HG03108 (cell line): ENCODE results near the gene FGD2.
"Not testable (repeated sequence)": the region's sequence is repeated elsewhere in the genome, so short reads cannot be mapped to it uniquely, and the experiment has no call there.

Experiments used
- ATAC-seq: cut with Tn5 transposase; IDR thresholded peaks from one replicate; pipeline ENCODE4 v1.9.1; 2021; ENCODE audit warnings: moderate library complexity; ENCODE audit not compliant: unreplicated experiment

The FGD2 gene

DNA sequence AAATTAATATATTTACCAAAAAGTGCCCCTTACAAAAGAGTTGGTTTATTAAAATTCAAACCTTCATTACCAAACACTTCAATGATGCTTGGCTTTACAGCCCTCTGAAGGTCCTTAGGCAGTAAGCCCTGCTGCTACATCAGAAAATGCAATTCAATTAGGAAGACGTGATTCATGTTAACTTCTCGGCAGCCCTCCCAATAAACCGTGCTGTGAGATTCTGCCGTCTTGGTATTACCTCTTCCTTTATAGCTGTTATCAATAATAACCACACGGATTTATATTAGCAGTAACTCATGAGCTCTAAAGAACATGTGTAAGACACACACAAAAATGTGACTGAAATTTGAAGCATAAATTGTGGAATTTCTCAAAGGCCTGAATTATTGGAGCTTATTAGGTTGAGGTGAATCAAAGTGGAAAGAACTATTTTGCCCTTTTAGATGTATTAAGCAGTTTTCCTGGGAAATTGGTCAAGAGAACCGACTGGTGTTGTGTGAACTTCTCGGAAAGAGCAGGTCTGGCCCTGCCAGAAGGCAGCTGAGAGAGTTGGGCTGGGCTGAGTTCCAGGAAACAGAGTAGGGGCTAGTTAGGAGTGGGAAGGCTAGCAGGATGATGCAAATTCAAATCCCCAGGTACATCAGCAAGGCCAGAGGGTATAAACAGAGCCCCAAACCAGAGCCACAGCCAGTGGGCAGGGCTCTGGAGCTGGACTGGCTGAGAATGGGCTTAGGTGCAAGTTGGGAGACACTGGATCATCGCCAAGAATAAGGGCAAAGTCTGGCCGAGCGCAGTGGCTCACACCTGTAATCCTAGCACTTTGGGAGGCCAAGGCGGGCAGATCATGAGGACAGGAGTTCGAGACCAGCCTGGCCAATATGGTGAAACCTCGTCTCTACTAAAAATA is 33.1 kb downstream of the FGD2 start:
- no peak for ATAC-seq

DNA sequence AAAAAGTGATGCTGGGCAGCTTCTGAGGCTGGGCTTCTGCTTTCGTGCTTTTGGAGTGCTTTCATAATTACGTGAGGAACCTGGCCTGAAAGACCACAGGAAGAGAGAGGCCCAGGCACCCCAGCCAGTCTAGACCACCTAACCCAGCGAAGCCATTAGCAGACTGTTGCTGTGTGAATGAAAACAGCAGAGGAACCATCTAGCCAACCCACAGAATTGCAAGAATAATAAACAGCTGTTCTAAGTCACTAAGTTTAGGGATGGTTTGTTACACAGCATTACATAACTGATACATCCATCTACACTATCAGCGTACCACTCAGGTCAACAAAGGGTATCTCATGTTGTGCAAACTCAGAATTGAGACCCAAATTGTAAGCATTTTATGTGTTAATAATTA is 34.5 kb downstream of the FGD2 start:
- no peak for ATAC-seq

DNA sequence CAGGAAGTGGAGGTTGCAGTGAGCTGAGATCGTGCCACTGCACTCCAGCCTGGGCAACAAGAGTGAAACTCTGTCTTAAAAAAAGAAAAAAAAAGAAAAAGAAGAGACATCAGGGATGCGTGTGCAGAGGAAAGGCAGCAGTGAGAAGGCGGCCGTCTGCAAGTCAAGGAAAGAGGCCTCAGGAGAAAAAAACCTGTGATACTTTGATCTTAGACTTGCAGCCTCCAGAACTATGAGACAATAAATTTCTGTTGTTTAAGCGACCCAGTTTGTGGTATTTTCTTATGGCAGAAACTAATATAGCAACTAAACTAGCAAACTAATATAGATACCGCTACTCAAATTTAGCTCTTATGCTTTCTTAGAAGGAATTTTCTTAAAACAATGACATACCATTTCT is 36.1 kb downstream of the FGD2 start:
- ATAC-seq = no peak

GRCh38 chr6:37042150-37042549 is 36.7 kb downstream of the FGD2 start:
- no peak for ATAC-seq

- not testable (repeated sequence) for ATAC-seq
Observed at GRCh38 chr6:37043091-37043490, 37.6 kb downstream of the FGD2 start.

DNA sequence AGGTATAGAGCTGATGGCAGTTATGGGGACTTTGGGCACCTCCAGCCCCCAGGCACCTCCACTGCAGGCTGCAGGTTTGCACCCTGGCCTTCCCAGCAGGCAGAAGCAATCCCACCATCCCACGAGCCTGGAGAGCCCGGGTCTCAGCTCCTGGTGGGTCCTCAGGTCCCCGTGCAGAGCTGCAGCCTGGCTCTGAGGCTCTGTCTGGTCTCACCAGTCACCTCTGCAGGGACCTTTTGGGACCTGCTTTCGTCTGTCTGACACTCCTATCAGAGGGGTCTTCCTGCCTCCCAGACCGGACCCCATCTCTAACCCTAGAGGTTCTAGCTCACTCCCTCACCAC is 41.9 kb downstream of the FGD2 start:
- no peak for ATAC-seq

DNA sequence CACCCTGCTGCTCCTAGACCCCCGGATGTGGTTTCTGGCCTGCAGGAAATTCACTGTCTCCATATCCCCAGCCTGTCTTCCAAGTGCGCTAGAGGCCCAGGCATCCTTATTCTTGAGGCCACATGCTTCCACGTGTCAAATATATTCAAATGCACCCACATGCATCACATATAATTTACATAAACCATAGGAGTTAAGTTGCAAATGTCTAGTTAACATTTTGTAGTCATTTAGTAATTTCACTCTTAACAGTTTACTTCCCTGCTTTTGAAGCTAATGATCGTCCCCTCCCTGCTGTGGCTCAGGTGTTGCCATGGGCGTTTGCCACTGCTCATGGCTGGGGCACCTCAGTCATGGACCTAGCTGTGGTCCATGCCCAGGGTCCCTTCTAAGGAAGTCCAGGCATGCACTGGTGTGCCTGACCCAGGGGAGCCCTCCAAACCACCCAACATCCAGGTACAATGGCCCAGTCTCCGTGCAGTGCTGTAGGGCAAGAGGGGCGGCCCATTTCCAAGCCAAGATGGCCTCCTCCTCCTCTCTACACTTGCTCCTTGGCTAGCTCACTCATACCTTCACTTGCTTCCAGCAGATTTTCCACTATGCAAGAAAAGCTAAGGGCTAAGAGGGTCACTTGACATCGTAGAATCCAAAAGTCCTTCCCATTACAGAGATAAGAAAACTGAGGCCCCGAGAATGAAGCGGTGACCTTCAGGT is 42.4 kb downstream of the FGD2 start:
- ATAC-seq = no peak

DNA sequence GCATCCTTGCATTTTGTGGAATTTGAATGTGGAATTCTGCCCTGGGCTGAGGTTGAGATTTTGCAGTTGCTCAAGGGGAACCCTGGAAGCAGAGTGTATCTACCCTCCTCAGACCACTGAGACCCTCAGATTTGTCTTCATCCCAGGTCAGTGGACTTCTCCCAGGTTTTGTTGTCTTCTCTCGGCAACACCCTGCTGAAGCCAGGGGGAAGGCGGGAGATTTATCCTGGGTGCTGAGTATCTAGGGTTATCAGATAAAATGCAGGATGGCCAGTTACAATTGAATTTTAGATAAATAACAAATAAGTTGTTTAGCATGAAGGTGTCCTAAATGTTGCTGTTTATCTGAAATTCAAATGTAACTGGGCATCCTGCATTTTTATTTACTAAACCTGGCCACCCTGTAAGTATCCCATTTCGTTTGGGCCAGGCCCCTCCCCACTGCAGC is 43.0 kb downstream of the FGD2 start:
- ATAC-seq = no peak

- peak; percentile 68 for ATAC-seq
Observed at GRCh38 chr6:37048851-37049757, 43.6 kb downstream of the FGD2 start.

DNA sequence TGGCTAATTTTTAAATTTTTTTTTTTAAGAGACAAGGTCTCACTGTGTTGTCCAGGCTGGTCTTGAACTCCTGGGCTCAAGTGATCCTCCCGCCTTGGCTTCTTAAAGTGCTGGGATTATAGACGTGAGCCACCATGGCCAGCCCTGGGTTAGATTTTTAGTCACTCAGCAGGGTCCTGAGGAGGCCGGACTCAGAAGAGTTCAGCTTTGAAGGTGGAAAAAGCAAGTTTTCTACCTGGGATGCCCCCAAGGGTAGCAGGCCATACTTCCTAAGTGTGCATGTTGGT is 44.2 kb downstream of the FGD2 start:
- ATAC-seq = no peak

DNA sequence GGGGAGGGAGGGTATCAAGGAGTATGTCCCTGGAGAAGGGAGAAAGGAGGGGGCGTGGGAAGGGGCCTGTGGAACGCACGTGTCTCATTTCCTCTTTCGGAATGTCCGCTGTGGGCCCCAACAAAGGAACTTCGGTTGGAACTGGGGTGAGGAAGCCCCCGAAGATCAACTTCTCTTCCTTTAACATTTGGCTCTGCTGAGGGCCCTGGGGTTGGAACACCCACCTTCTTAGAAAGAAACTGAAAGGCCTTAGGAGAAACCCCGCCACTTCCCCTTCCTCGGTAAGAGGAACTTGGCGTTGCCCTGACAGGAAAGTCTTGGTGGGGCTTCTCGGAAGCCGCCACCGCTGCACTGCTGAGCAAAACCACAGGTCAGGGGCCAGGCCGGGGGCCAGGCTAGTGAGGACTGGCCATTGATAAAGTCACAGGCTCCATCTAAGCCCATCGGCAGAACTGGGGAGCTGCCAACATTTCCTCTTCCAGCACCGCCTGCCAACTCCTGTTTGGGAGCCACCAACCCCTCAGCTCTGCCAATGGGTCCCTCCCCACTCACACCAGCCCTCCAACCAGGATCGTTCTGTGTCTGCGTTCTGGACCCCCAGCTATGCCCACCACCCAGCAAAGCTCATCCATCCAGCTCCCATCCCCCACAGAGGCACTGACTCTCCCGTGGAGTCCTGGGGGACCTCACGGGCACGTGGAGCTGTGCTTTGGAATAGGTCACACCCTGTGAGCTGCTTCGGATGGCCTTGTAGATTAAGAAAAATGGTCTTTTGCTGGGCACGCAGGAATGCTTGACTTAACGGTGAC is 44.8 kb downstream of the FGD2 start:
- no peak for ATAC-seq

DNA sequence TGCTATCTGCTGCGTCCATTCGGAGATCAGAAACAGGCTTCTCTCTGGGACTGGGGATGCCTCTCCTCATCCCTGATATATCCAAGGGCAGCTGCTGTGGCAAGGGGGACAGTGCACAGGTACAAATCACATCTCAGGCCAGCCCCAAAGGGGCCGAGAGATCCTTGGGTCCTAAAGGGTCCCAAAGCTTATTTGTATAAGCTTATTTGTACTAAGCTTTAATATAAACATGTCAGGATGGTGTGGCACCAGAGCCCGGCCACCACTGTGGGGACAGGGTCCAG is 45.3 kb downstream of the FGD2 start:
- no peak for ATAC-seq

- ATAC-seq = no peak
Observed at GRCh38 chr6:37051138-37052026, 45.9 kb downstream of the FGD2 start.

DNA sequence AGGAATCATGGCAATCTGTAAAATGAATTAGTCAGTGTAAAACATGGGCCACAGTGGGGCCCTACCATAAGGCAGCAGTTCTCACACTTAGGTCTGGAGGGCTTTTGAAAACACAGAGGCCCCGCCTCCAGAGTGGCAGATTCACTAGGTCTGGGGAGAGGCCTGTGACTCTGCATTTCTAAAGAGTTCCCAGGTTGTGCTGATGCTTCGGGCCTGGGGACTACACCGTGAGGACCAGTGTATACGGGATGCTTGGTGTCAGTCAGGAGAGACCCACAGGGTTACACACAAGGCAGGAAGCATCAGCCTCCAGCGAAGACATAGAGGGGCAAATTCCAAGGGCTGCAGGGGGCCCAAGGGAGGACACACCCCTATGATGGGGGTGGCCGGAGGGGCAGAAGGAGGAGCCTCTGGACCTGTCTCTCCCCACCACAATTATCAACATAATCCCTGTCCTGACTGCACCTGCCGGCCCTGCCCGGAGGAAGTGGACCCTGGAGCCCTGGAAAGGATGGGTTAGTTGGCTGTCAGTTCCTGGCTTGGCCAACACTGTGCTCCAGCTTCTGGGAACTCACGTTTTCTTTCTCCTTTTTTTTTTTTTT is 46.7 kb downstream of the FGD2 start:
- no peak for ATAC-seq

GRCh38 chr6:37053683-37054082 is 48.2 kb downstream of the FGD2 start:
- no peak for ATAC-seq

DNA sequence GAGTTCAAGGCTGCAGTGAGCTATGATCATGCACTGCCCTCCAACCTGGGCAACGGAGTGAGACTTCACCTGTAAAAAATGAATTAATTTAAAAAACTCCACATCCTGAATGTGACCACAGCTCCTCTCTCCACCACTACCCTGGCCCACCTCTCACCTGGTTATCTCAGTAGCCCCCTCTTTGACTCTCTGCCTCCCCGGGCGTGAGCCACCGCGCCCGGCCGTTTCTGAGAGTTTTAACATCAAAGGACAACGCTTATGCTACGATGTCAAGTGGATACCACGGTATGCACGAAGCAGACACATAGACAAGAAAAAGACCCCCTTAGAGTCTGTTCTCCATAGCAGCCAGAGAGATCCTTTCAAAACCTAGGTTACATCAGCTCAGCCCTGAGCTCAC is 48.7 kb downstream of the FGD2 start:
- ATAC-seq = no peak

DNA sequence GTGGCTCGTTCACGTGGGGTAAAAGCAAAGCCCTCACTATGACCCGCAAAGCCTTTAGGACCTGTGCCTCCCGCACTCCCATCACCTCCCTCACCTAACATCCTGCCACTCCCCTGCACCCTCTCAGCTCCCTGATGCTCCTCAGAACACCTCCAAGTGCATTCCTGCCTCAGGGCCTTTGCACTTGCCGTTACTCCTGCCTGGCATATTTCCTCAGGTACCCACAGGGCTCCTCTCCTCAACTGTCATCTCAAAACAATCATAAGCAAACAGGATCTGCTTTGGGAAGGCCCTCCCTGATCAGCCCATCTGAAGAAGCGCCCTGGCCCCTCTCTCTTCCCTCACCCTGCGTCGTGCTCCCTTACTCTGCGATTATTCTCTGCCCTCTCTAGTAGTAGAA is 49.1 kb downstream of the FGD2 start:
- ATAC-seq = no peak

- no peak for ATAC-seq
Observed at GRCh38 chr6:37056112-37056403, 50.6 kb downstream of the FGD2 start.

GRCh38 chr6:37056439-37057127 is 51.1 kb downstream of the FGD2 start:
- ATAC-seq = no peak
